ENCODE results near the gene LUZP2.
"Not testable (repeated sequence)": the region's sequence is repeated elsewhere in the genome, so short reads cannot be mapped to it uniquely, and the experiment has no call there.

LUZP2 gene

GRCh38 chr11:24932110-24933000, 435.5 kb downstream of the LUZP2 start:
- no peak for DNase-seq

- DNase-seq, result no peak
Measured at GRCh38 chr11:24934733-24935439, 438.0 kb downstream of the LUZP2 start.

- no peak for DNase-seq
Measured at GRCh38 chr11:24944891-24945290, 448.0 kb downstream of the LUZP2 start.

- no peak for DNase-seq
Measured at GRCh38 chr11:24949406-24949805, 452.6 kb downstream of the LUZP2 start.

- no peak for DNase-seq
Measured at GRCh38 chr11:24963852-24964251, 467.0 kb downstream of the LUZP2 start.

- DNase-seq, result no peak
Measured at GRCh38 chr11:24965748-24966147, 468.9 kb downstream of the LUZP2 start.

- DNase-seq, result not testable (repeated sequence)
Measured at GRCh38 chr11:24993903-24994302, 497.1 kb downstream of the LUZP2 start.

- not testable (repeated sequence) for DNase-seq
Measured at GRCh38 chr11:24999929-25000328, 503.1 kb downstream of the LUZP2 start.

GRCh38 chr11:25037431-25037830, 540.6 kb downstream of the LUZP2 start:
- no peak for DNase-seq

- no peak for DNase-seq
Measured at GRCh38 chr11:25038131-25038530, 541.3 kb downstream of the LUZP2 start.

- DNase-seq, result no peak
Measured at GRCh38 chr11:25039165-25039564, 542.3 kb downstream of the LUZP2 start.

GRCh38 chr11:25048632-25049031, 551.8 kb downstream of the LUZP2 start:
- DNase-seq, result no peak

- DNase-seq, result no peak
Measured at GRCh38 chr11:25052844-25053243, 556.0 kb downstream of the LUZP2 start.

GRCh38 chr11:25057861-25058260, 561.0 kb downstream of the LUZP2 start:
- DNase-seq, result no peak

- DNase-seq, result no peak
Measured at GRCh38 chr11:25065746-25066145, 568.9 kb downstream of the LUZP2 start.

GRCh38 chr11:25066706-25067105, 569.9 kb downstream of the LUZP2 start:
- no peak for DNase-seq

GRCh38 chr11:25068451-25068850, 571.6 kb downstream of the LUZP2 start:
- DNase-seq, result no peak

- DNase-seq, result no peak
Measured at GRCh38 chr11:25094085-25094802, 597.4 kb downstream of the LUZP2 start.

- no peak for DNase-seq
Measured at GRCh38 chr11:25119416-25119815, 622.6 kb downstream of the LUZP2 start.

Measured in activated CD8-positive, alpha-beta memory T cell treated with anti-CD3 and anti-CD28 coated beads, Interleukin-2, amount 50 U/mL, for 4 hours (primary cell).